GM12873 (cell line): ENCODE measurements around the gene TPX2.

ENCODE experiments used
- TF ChIP-seq, protein P1 (sequence below): IDR thresholded peaks from 2 replicates; pipeline ENCODE4 v1.5.1; 2012; ENCODE audit warnings: low read depth, mild to moderate bottlenecking, moderate library complexity, low read length, control low read depth; ENCODE audit not compliant: insufficient read depth; ENCODE audit errors: missing control alignments

The TPX2 gene

DNA sequence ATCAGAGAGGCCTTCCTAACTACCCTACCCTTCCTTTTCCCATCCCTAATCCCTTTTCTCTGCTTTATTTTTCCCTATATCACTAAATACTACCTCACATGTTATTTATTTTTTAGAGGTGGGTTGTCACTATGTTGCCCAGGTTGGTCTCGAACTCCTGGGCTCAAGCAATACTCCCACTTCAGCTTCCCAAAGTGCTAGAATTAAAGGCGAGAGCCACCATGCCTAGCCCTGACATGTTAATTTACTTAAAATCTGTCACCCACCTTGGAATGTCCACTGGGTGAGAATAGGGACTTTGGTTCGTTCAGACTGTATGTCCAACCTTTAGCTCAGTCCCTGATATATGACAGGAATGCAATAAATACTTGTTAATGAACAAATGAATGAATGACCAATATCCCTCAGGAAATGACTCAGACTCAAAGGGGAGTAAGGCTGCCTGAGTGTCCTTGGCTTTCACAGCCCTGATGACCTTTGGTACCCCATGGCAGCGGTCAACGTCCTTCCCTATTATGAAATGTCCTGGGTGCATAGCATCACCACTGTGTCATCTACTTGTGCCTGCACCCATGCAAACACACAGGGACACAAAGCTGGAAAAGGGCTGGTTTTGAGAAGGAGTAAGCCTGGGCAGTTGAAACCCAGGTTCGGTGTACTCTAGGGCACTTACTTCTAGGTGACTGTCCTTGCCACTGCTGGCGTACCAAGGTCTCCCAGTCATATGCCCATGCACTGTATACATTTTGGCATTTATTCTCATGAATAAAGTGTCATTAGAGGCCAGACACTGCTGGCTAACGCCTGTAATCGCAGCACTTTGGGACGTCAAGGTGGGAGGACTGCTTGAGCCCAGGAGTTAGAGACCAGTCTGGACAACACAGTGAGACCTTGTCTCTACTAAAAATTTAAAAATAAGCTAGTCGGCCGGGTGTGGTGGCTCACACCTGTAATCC, 43.0 kb upstream of the TPX2 start:
- TF ChIP-seq, protein P1, sequence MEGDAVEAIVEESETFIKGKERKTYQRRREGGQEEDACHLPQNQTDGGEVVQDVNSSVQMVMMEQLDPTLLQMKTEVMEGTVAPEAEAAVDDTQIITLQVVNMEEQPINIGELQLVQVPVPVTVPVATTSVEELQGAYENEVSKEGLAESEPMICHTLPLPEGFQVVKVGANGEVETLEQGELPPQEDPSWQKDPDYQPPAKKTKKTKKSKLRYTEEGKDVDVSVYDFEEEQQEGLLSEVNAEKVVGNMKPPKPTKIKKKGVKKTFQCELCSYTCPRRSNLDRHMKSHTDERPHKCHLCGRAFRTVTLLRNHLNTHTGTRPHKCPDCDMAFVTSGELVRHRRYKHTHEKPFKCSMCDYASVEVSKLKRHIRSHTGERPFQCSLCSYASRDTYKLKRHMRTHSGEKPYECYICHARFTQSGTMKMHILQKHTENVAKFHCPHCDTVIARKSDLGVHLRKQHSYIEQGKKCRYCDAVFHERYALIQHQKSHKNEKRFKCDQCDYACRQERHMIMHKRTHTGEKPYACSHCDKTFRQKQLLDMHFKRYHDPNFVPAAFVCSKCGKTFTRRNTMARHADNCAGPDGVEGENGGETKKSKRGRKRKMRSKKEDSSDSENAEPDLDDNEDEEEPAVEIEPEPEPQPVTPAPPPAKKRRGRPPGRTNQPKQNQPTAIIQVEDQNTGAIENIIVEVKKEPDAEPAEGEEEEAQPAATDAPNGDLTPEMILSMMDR = no peak

DNA sequence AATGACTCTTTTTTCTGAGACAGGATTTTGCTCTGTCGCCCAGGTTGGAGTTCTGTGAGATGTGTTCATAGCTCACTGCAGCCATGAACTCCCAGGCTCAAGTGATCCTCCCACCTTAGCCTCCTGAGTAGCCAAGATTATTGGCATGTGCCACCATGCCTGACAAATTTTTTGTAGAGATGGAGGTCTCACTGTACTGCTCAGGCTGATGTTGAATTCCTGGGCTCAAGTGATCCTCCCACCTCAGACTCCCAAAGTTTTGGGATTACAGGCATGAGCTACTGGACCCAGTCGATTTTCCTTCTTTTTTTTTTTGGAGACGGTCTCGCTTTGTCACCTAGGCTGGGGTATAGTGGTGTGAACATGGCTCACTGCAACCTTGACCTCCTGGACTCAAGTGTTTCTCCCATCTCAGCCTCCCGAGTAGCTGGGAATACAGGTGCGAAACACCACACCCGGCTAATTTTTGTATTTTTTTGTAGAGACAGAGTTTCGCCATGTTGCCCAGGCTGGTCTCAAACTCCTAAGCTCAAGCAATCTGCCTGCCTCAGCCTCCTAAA, 40.8 kb upstream of the TPX2 start:
- TF ChIP-seq, protein P1 = no peak

DNA sequence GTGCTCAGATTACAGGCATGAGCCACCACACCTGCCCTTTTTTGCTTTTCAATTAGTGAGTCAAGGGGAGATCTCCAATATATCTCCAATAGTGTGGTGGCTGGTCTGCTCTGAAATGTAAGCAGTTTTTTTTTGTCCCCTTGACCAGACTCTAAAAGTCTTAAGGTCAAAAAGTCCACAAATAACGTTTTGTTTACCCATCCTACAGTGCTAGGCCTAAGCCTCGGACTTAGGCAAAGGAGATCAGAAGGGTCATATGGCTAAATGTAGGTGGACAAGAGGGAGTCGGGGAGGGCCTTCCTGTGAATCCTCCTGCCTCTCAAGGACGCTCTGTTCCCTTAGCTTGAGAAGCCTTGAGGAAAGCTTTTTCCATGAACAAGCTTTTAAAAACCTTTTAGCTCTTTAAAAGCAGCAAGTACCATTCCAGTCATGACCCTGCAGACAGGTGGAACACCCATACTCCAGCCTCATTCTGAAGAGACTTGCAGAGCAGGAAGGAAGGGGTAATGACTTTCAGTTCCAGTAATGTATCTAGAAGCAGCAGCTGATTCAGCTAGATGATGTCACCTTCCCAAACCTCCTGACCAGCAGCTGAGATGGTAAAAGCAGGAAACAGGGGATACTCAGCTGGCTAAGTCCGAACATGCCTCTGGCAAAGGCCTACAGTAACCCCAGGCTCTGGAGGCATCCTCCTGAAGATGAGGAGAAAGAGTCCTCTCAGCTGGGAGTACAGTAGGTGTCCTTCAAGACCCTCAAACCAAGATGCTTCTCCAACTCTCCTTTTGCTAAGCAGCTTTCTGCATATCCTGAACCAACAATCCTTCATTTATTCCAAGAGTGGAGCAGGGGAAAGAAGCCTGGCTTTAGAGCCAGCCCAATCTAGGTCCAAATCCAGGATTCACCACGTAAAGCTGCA, 40.0 kb upstream of the TPX2 start:
- TF ChIP-seq, protein P1 = no peak

DNA sequence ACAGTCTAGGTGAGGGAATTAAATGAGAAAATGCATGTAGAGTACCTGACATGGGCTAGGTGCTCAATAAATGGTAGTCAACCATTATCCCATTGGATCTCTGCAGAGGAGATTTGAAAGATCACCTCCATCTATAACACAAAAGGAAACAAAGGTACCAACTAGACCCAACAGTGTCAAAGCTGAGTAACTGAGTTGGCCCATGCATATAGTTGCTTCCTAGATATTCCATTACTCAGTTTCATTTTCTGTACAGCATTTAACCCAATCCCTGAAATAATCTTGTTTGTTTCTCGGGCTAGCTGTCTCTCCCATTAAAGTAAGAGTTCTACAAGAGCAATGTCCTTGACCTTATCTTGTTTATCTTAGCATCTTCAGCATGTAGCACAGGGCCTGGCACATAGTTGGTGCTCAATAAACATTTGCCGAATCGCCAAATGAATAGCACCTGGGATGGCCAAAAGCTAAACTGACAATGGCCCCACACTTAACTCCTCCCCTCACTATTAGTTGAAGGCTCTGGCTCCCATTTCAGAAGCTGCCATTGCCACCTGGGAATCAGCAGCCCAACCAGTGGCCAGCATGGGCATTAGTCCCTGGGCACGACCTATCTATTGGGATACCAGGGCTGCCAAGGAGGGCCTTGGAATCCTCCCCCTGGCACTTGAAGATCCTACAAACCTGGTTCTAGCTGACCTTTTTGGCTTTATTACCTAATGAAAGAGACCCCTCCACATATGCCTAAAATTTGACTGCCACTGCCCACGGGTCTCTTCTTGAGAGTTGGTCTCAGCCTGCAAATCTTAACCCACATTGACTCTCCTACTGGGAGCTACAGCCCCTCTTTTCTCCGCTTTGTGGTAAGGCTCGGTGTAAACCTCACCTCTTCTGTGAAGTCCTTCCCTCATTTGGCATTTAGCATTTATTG, 39.0 kb upstream of the TPX2 start:
- TF ChIP-seq, protein P1 = no peak

DNA sequence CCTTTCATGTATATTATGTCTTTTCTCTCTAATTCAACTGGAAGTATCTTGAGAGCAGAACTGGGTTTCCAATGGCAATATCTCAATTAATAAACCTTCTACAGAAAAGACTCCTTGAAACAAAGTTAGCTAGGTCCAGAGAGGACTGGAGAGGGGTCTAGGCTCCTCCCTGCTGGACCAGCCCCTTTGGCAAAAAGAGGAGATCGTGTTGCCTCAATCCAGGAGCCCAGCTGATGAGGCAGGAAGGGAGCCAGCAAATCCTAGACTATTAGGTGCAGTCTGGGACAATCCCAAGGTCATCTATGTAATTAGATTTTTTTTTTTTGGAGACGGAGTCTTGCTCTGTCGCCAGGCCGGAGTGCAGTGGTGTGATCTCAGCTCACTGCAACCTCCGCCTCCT, 38.3 kb upstream of the TPX2 start:
- TF ChIP-seq, protein P1 = no peak

DNA sequence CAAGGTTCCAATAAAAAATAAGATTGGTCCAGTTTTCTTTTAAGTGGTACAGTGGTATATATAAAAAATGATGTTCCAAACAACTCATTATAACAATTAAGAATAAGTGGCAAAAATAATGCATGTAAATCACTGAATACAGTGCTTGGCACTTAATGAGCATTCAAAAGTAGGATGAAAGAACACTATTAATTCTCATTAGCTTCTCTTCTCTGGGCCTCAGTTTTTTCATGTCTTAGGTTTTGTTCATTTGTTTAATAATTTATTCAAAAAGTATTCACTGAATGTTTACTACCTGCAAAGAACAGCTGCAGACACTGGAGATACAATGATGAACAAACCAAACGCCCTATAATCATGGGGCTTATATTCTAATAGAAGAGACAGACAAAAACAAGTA, 37.5 kb upstream of the TPX2 start:
- TF ChIP-seq, protein P1 = no peak
